22Rv1 (cell line): Measurements from ENCODE around the gene SACM1L.

Experiments
- H3K27ac ChIP-seq: fragments of 450-650 bp; 2 replicates; pipeline ENCODE4 v1.5.1; 2017
- CTCF ChIP-seq: fragments of 450-650 bp; IDR thresholded peaks from 2 replicates; pipeline ENCODE4 v1.5.1; 2017; ENCODE audit warnings: mild to moderate bottlenecking
- ZFX ChIP-seq: fragments of 450-650 bp; IDR thresholded peaks from 2 replicates; pipeline ENCODE4 v1.6.1; 2017; ENCODE audit warnings: antibody characterized with exemption, borderline replicate concordance

SACM1L gene

DNA sequence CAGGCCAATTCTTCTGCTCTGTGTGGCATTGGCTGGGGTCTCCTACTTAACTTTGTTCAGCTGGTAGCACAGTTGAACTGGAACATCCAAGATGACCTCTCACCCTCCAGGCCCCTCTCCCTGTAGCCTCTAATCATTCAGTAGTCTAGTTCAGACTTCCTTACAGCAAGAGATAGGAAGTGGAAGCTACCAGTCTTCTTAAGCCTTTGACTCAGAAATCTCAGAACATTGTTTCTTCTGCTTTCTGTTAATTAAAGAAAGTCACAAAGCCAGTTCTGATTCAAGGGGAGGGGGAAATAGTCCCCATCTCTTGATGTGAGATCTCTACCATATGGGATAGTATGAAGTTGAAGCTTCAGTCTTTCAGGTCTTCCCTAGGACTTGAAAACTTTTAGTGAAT, 18.8 kb upstream of the SACM1L start:
- no peak overlapping the region; the same call in 1 of the 2 replicates for H3K27ac ChIP-seq
- TF ChIP-seq CTCF (no peak), ZFX (no peak)

- TF ChIP-seq ZFX, result no peak
- TF ChIP-seq CTCF, result no peak
- H3K27ac ChIP-seq, result no peak overlapping the region; the same call in 1 of the 2 replicates
These were observed 18.2 kb upstream of the SACM1L start for GRCh38 chr3:45670991-45671390.

DNA sequence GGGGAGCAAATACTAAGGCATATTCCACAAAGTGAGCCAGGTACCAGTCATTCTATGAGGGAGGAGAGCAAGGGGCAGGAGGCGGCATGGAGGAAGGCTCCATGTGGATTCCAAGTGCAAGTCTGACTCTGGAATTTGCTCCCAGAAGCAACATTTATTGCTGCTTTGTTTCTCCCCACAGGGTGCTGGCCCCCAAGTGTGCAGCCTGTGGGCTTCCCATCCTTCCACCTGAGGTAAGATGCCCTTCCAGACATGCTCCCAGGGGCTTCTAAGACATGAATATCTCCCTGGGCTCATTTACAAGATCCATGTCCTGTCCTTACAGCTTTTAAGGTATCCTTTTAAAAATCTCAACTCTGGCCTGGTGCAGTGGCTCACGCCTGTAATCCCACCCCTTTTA, 15.9 kb upstream of the SACM1L start:
- no peak overlapping the region for H3K27ac ChIP-seq
- no peak for TF ChIP-seq ZFX
- TF ChIP-seq CTCF, result no peak

DNA sequence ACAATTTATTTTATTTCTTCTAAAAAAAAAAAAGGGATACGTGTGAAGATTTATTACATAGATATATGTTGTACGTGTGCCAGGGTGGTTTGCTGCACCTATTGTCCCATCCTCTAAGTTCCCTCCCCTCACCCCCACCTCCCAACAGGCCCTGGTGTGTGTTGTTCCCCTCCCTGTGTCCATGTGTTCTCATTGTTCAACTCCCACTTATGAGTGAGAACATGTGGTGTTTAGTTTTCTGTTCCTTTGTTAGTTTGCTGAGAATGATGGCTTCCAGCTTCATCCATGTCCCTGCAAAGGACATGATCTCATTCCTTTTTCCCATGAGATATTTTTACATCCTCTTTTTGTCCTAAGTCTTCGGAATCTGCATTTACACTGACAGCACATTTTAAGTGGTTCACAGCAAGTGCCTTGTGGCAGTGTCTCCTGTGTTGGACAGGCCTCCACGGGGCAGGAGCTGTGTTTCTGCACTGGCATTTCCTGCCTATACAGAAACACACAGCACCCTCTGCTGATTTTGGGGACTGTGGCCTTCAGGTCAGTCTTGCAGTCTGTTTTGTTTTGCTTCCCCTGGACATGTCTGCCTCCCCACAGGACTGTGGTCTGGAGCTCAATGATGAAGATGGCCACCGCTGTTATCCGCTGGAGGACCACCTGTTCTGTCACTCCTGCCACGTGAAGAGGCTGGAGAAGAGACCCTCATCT, 12.7 kb upstream of the SACM1L start:
- TF ChIP-seq ZFX (no peak), CTCF (no peak)
- H3K27ac ChIP-seq, result no peak overlapping the region

DNA sequence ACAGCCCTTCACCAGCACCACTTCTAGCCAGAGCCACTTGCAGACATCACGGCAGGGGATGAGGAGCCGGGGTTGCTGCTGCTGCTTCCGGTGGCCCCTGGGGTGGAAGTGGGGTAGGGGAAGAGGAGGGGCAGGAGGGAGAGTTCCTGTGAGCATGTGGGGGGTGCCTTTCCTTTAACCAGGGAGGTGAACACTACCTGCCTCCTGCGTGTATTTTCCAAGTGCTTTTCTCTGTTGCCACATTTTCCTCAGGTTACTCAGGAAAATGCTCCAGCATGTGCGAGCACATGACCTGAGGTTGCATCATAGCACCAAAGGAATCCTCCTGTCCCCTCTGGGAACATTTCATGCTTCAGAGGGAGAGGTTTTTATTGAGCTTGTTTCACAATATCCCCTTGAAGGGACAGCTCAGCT, 12.2 kb upstream of the SACM1L start:
- H3K27ac ChIP-seq, result no peak overlapping the region
- TF ChIP-seq ZFX, result no peak
- no peak for TF ChIP-seq CTCF

- no peak overlapping the region for H3K27ac ChIP-seq
- TF ChIP-seq CTCF (no peak), ZFX (no peak)
These were observed 11.4 kb upstream of the SACM1L start for GRCh38 chr3:45677841-45678240.

DNA sequence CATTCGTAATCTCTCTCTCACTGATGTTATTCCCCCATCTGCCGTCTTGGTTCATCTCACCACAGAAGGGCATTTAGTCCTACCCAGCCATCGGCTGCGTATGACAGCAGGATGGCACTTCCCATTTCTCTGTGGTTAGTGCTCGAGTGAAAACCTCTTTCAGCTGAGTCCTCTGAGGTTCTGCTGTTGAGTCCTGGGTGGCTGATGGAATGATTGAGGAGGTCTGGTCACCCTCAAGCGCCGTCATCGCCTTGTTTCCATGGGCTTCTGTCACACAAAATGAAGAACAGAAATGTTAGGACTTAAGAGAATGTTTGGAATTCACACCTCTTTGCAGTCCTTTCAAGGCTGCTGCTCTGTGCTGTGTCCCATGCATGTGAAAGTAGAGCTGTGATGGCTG, 9.4 kb upstream of the SACM1L start:
- no peak overlapping the region for H3K27ac ChIP-seq
- no peak for TF ChIP-seq CTCF
- TF ChIP-seq ZFX, result no peak
